ENCODE measurements around the gene ACTR1A. TPM values are rescaled to one million over a fixed set of nuclear protein-coding genes. Genes with fewer than 3 reads are reported as not detected.
A peak's percentile ranks its signal among the peaks of the same experiment; 100 is the strongest.
"Not testable (repeated sequence)": the region's sequence is repeated elsewhere in the genome, so short reads cannot be mapped to it uniquely, and the experiment has no call there.

The ACTR1A gene
- polyA plus RNA-seq, 1 experiment, result 216 TPM

GRCh38 chr10:102455893-102456471, 46.5 kb downstream of the ACTR1A start:
- TF ChIP-seq, protein P1, sequence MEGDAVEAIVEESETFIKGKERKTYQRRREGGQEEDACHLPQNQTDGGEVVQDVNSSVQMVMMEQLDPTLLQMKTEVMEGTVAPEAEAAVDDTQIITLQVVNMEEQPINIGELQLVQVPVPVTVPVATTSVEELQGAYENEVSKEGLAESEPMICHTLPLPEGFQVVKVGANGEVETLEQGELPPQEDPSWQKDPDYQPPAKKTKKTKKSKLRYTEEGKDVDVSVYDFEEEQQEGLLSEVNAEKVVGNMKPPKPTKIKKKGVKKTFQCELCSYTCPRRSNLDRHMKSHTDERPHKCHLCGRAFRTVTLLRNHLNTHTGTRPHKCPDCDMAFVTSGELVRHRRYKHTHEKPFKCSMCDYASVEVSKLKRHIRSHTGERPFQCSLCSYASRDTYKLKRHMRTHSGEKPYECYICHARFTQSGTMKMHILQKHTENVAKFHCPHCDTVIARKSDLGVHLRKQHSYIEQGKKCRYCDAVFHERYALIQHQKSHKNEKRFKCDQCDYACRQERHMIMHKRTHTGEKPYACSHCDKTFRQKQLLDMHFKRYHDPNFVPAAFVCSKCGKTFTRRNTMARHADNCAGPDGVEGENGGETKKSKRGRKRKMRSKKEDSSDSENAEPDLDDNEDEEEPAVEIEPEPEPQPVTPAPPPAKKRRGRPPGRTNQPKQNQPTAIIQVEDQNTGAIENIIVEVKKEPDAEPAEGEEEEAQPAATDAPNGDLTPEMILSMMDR (IDR thresholded peaks at IDR 0.05; ENCODE audit: insufficient read depth, low read depth, low read length), result no peak
- ChIA-PET POLR2A (no interaction called here), CTCF (interaction anchor here (1.0 kb wide), 1 partner anchor 68 kb away, joined by 3 read pairs; no protein-coding TSS in a partner anchor)

GRCh38 chr10:102454662-102455487, 47.6 kb downstream of the ACTR1A start:
- CTCF ChIA-PET; H3K4me3 ChIP-seq (ENCODE audit: low read depth, low read length); H3K27me3 ChIP-seq (ENCODE audit: control insufficient read depth, insufficient read depth, low read length); POLR2A ChIA-PET; DNase-seq (ENCODE audit: low read depth); H3K36me3 ChIP-seq (ENCODE audit: control insufficient read depth, insufficient read depth, low read length): not testable (repeated sequence)

More at GRCh38 chr10:102455893-102456471, 46.5 kb downstream of the ACTR1A start:
- Histone ChIP-seq H3K36me3 (ENCODE audit: control insufficient read depth, insufficient read depth, low read length) (no peaks in the 10 kb centered on the region), H3K27me3 (ENCODE audit: control insufficient read depth, insufficient read depth, low read length) (no peaks in the 10 kb centered on the region), H3K4me3 (ENCODE audit: low read depth, low read length) (no peak overlapping the region)
- no peak for DNase-seq (ENCODE audit: low read depth)

DNA sequence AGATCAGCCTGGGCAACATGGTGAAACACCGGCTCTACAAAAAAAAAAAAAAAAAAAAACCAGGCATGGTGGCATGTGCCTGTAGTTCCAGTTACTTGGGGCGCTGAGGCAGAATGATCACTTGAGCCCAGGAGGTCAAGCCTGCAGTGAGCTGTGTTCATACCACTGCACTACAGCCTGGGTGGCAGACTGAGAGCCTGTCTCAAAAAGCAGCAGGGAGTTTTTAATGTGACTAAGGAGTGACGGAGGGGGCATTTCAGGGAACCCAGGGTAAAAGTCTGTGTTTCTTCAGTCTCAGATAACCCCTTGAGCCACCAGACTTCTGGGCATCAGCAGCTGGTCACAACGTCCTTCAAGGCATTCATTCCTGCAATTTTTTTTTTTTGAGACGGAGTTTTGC, 49.0 kb downstream of the ACTR1A start:
- DNase-seq (ENCODE audit: low read depth), result no peak
- TF ChIP-seq, protein P1 (IDR thresholded peaks at IDR 0.05; ENCODE audit: insufficient read depth, low read depth, low read length), result no peak
- Histone ChIP-seq H3K27me3 (ENCODE audit: control insufficient read depth, insufficient read depth, low read length) (no peaks in the 10 kb centered on the region), H3K36me3 (ENCODE audit: control insufficient read depth, insufficient read depth, low read length) (no peaks in the 10 kb centered on the region), H3K4me3 (ENCODE audit: low read depth, low read length) (no peak overlapping the region)
- POLR2A ChIA-PET, result interaction anchor here (0.6 kb wide), 1 partner anchor 140 kb away, joined by 4 read pairs; no protein-coding TSS in a partner anchor
- CTCF ChIA-PET, result interaction anchor here (0.9 to 1.6 kb wide), 4 partner anchors 25 to 130 kb away, joined by 4 to 6 read pairs (median 5); no protein-coding TSS in a partner anchor

DNA sequence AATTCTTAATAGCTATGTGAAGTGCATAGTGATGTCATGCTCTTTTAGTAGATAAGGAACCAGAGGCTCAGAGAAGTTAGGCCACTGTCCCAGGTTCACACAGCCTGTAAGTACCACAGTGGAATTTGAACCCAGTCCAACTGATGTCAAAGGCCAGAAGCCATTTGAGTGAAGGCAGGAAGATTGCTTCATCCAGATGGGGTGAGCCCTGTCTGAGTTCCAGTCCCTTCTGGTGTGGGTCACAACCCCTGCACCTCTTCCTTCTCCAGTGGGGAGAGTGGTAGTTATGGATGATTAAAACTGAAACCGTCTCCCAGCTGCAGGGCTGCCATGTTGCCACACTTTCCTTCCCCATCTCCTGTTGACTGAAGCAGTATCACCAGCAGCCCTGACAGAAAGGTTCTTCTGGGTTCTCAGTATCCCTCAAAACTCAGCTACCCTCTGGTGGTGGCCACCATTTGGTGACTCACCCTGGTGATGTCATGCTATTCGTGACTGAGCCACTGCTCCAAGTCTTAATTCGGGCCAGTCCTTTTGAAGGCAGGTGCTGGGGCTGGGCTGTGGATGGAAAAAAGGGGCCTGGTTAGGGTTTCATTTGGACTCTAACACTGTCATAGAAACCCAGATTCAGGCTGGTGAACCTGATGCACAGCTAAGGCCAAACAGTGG, 49.7 kb downstream of the ACTR1A start:
- H3K27me3 ChIP-seq (ENCODE audit: control insufficient read depth, insufficient read depth, low read length), result no peaks in the 10 kb centered on the region
- ChIA-PET POLR2A (interaction anchor here (0.6 kb wide), 1 partner anchor 28 kb away, joined by 4 read pairs; no protein-coding TSS in a partner anchor), CTCF (interaction anchor here (1.0 to 1.8 kb wide), 5 partner anchors 8 to 131 kb away, joined by 3 to 7 read pairs (median 5); no protein-coding TSS in a partner anchor)
- no peak overlapping the region for H3K4me3 ChIP-seq (ENCODE audit: low read depth, low read length)
- no peaks in the 10 kb centered on the region for H3K36me3 ChIP-seq (ENCODE audit: control insufficient read depth, insufficient read depth, low read length)
- peak; percentile 58 for DNase-seq (ENCODE audit: low read depth)
- TF ChIP-seq, protein P1 (IDR thresholded peaks at IDR 0.05; ENCODE audit: insufficient read depth, low read depth, low read length), result no peak

GRCh38 chr10:102451105-102451969, 51.2 kb downstream of the ACTR1A start, which contains the start of gene C10orf95:
Gene C10orf95 (minus strand): TSS chr10:102451543. CDS start chr10:102451093, 450 bp downstream.
- no peak for DNase-seq (ENCODE audit: low read depth)
- Histone ChIP-seq H3K36me3 (ENCODE audit: control insufficient read depth, insufficient read depth, low read length) (no peaks in the 10 kb centered on the region), H3K4me3 (ENCODE audit: low read depth, low read length) (peak within 1 kb of the TSS; percentile 72), H3K27me3 (ENCODE audit: control insufficient read depth, insufficient read depth, low read length) (no peaks in the 10 kb centered on the region)
- ChIA-PET CTCF (interaction anchor here (0.6 to 1.8 kb wide), 7 partner anchors 9 to 222 kb away, joined by 3 to 7 read pairs (median 3); partner anchors contain the start of gene FBXL15), POLR2A (interaction anchor here (0.6 kb wide), 1 partner anchor 155 kb away, joined by 3 read pairs; no protein-coding TSS in a partner anchor)
- TF ChIP-seq, protein P1 (IDR thresholded peaks at IDR 0.05; ENCODE audit: insufficient read depth, low read depth, low read length), result no peak
